Activated T-helper 2 cell treated with anti-CD3 and anti-CD28 coated beads, Interferon-gamma antibody, Interleukin-2, Interleukin-4, amounts not matched to agents 10 μg/mL and 5 μg/mL and 100 μg/mL, durations not matched to agents 14 hours and 24 hours and 36 hours (primary cell): ENCODE measurements around the gene NR0B2. TPM values are rescaled to one million over a fixed set of nuclear protein-coding genes. Genes with fewer than 3 reads are reported as not detected.

Experiments used
- DNase-seq: peaks from one replicate; pipeline ENCODE4 v3.0.0; 2021; ENCODE audit warnings: low spot score
- H3K27ac Mint-ChIP-seq: one replicate; pipeline ENCODE4 v1.8.0; 2021; ENCODE audit warnings: mixed read lengths
- H3K27me3 Mint-ChIP-seq: one replicate; pipeline ENCODE4 v1.8.0; 2021; ENCODE audit warnings: low read depth, mixed read lengths
- H3K36me3 Mint-ChIP-seq: one replicate; pipeline ENCODE4 v1.8.0; 2021; ENCODE audit warnings: low read depth, mixed read lengths
- H3K4me1 Mint-ChIP-seq: one replicate; pipeline ENCODE4 v1.8.0; 2021; ENCODE audit warnings: low read depth, mixed read lengths
- H3K4me3 Mint-ChIP-seq: one replicate; pipeline ENCODE4 v1.8.0; 2021; ENCODE audit warnings: low read depth, mild to moderate bottlenecking, moderate library complexity, mixed read lengths
- H3K9me3 Mint-ChIP-seq: one replicate; pipeline ENCODE4 v1.8.0; 2021; ENCODE audit warnings: mixed read lengths
- intact Hi-C: fragments of 100-400 bp; cut with micrococcal nuclease; formaldehyde crosslinking; loops from one replicate; pipeline ENCODE4 v1.15.1; 2023
- total RNA-seq: library from RNA; stranded (reverse); gene quantifications from 2 replicates; pipeline ENCODE4 v1.2.3, GENCODE V29; 2022

Gene NR0B2
- total RNA-seq, 1 donor from 2014 or later: not detected

DNA sequence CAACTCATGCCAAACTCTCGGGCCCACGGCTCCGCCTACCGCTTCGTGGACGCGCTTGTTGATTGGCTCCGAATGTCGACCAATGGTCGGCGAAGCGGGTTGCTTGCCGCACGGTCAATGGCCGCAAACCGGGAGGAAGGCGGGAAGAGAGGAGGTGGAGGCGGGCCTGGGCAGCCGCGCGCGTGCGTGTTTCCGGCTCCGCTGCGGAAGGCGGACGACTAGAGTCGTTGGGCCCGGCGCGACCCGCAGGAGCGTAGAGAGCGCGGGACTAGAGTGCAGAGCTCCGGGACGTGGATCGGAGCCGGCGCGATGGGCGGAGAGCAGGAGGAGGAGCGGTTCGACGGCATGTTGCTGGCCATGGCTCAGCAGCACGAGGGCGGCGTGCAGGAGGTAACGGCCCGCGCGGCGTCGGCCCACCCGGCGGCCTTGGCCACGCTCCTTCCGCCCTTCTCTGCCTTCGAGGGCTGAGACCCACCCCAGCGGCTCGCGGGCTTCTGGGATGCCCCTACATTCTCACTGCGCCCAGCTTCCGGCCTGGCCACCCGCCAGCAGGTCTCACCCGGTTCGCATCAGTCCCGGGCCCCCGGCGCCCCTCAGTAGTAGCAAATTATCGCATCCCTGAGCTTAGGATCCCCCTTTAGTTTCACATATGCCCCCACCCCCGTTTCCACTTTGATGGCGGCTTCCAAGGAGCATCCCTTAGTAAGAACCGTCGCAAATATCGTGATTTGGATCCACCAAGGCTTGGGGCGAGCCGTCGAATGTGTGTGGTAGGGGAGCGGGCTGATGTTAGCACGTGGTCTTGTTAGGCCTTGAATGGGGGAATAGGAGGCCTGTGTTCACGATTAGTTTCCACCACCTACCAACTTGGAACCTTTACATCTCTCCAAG, 8.0 kb upstream of the NR0B2 start, which contains the start of gene NUDC:
TSS of gene NUDC (plus strand) at position 204 of the 891 bp plus-strand sequence. CDS start at position 310, 106 bp downstream.
- no peaks in the 10 kb centered on the region for H3K27me3 Mint-ChIP-seq
- peaks cover 28% of the 10 kb centered on the region for H3K4me1 Mint-ChIP-seq
- H3K4me3 Mint-ChIP-seq: peak within 1 kb of the TSS; percentile 94
- DNase-seq: peak; percentile 97
- H3K36me3 Mint-ChIP-seq: peaks cover 40% of the 10 kb centered on the region
- intact Hi-C loops: loop anchor here (1.0 kb wide), 1 partner anchor 21 kb away; the partner anchor contains the start of gene GPATCH3
- peak within 1 kb of the TSS; percentile 95 for H3K27ac Mint-ChIP-seq
- no peaks in the 10 kb centered on the region for H3K9me3 Mint-ChIP-seq

DNA sequence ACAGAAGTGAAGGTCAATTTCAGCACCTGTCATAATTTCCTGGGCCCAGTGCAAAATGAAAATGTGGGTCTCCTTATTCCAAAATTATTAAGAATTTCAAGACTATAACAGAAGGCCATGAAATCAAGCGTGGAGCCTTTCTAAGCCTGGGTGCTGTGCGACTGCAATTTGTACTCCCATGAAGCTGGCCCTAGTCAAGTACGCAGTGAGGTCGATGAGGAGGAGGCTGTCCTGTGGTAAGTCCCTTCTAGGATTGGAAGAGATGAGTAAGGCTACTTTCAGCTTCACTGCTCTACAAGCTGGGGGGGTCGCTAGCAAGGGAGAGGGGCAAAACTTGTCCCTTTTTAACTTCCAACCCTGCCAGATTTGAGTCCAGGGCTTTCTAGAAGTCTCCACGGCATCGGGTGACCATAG, 7.4 kb upstream of the NR0B2 start:
- peak overlapping the region; percentile 95 for H3K27ac Mint-ChIP-seq
- peaks cover 27% of the 10 kb centered on the region for H3K4me1 Mint-ChIP-seq
- H3K9me3 Mint-ChIP-seq: no peaks in the 10 kb centered on the region
- DNase-seq: no peak
- no peaks in the 10 kb centered on the region for H3K27me3 Mint-ChIP-seq
- H3K36me3 Mint-ChIP-seq: peaks cover 33% of the 10 kb centered on the region
- peak overlapping the region; percentile 94 for H3K4me3 Mint-ChIP-seq
- intact Hi-C loops: loop anchor here (1.0 kb wide), 1 partner anchor 21 kb away; the partner anchor contains the start of gene GPATCH3

DNA sequence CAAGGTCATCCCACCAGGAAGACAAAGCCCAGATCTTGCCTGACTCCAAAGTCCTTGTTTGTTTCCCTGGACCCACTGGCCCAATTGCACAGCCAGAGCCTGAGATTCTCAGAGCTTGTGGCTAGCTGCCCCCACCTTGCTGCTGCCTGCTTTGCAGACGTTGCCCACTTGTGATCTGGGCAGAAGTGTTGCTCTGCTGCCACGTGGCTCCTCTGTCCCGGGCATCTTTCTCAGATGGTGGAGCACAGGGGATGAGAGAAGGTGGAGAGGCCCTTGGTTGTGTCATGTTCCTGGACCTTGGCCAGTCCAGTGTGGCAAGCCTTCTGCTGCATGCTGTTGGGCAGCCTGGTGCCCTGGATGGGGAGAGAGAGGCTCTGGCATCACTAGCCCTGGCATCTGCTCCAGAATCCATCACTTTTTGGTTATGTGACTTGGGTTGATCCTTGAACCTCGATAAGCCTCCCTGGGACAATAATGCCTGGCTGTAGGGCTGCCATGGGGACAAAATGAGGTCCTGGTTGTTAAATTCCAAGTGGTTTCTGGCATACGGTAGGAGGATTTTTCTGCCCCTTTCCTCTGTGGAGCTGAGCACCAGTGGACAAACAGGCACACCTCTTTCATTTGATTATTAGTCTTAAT, 1.5 kb upstream of the NR0B2 start:
- no peak overlapping the region for H3K27ac Mint-ChIP-seq
- H3K36me3 Mint-ChIP-seq: no peaks in the 10 kb centered on the region
- no peak for DNase-seq
- no peak overlapping the region for H3K4me3 Mint-ChIP-seq
- intact Hi-C loops: no loop called here
- H3K4me1 Mint-ChIP-seq: peaks cover 2% of the 10 kb centered on the region
- H3K9me3 Mint-ChIP-seq: no peaks in the 10 kb centered on the region
- H3K27me3 Mint-ChIP-seq: no peaks in the 10 kb centered on the region

DNA sequence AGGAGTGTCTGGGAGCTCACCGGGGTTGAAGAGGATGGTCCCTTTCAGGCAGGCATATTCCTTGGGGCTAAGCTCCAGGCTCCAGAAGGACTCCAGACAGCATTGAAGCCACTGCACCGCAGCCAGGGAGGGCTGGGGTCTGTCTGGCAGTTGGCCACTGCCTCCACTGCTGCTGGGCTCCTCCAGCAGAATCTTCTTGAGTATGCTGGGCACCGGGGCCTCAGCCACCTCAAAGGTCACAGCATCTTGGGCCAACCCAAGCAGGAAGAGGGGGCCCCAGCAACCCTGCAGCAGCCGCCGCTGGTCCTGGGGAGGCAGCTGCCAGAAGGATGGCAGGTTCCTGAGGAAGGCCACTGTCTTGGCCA, 404 bp downstream of the NR0B2 start:
- Mint-ChIP-seq H3K4me3 (no peak overlapping the region), H3K27me3 (no peaks in the 10 kb centered on the region), H3K36me3 (no peaks in the 10 kb centered on the region), H3K4me1 (no peaks in the 10 kb centered on the region), H3K9me3 (no peaks in the 10 kb centered on the region), H3K27ac (no peak overlapping the region)
- no peak for DNase-seq
- intact Hi-C loops: no loop called here

DNA sequence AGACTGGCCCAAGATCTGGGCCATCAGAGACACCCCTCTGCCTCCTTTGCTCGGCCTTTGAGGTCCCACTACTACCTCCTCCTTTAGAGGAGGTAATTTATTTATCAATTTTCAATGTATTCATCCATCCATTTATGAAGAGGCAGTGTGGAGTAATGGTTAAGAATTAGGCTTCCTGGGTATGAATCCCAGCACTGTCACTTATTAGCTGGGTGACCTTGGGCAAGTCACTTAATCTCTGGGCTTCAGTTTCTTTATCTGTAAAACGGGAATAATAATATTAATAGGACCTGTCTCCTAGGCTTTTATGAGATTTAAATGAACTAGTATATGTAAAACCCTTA, 1.7 kb downstream of the NR0B2 start:
- no peak for DNase-seq
- Mint-ChIP-seq H3K27ac (no peak overlapping the region), H3K4me3 (no peak overlapping the region), H3K36me3 (no peaks in the 10 kb centered on the region), H3K9me3 (no peaks in the 10 kb centered on the region), H3K4me1 (no peaks in the 10 kb centered on the region), H3K27me3 (peaks cover under 1% of the 10 kb centered on the region)
- intact Hi-C loops: no loop called here

DNA sequence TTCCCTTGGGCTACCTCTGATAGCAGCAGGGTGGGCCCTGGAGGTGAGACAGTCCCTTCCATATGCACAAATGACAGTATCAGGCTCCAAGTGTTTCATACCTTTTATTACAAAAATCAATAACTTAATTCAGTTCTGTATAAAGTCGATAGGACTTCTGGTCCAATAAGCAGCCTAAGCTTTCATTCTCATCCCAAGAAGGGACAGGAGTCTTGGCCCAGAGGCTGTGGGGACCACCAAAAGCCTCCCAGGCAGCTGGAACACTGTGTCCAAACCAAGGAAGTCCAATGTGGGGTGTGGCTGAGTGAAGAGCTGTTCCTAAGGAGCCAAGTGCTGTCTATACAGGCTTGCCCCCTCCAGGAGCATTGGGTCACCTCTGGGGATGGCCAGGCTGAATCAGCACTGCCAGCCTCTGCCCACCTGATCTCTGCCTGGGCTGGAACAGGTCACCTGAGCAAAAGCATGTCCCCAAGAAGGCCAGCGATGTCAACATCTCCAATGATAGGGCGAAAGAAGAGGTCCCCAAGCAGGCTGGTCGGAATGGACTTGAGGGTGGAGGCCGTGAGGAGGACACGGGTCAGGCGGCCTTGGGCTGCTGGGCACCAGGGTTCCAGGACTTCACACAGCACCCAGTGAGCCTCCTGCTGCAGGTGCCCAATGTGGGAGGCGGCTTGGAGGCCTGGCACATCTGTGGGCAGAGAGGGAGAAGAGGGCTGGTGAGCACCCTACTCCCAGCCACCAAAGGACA, 2.2 kb downstream of the NR0B2 start:
- no peak for DNase-seq
- H3K36me3 Mint-ChIP-seq: no peaks in the 10 kb centered on the region

DNA sequence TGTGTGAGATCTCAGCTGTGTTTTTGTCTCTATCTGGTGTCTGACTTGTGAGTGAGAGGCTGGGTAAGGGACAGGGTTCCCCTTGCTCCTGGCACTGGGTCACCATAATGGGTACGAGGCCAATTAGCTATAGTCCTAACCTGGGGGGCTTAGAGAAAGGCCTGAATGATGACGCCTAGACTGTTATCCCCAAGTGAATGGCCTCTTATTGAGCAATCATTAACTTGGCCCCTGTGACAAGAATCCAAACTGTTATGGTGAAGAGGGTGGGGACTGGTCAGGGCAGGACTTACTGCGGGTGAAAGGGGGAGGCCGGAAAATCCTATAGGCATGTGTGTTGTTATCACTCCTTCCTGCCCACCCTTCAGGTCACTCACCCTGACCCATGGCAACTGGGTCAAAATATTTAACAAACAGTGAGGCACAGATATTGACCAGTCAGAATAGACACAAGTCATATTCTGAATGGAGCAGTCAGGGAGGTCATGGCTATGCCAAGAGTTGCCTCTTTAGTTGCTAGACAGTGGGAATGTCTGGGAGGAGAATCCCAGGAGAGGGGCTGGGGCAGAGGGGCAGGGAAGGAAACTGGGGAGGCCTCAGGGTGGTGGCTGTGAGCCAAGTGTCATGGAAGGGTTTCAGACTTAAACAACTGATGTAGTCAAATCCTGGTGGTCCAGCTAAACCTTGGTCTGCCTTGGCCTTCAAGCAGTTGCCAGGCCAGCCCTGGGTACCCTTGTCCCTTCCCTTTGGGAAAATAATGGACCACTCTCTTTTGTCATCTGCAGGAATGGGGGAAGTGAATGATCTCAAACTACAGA, 3.2 kb downstream of the NR0B2 start:
- Mint-ChIP-seq H3K36me3 (no peaks in the 10 kb centered on the region), H3K4me3 (no peak overlapping the region), H3K27ac (no peak overlapping the region), H3K9me3 (no peaks in the 10 kb centered on the region), H3K4me1 (no peaks in the 10 kb centered on the region), H3K27me3 (peaks cover 3% of the 10 kb centered on the region)
- no peak for DNase-seq
- intact Hi-C loops: no loop called here

More for the DNA sequence above, 2.2 kb downstream of the NR0B2 start:
- H3K27me3 Mint-ChIP-seq: peaks cover 3% of the 10 kb centered on the region
- intact Hi-C loops: no loop called here
- H3K4me1 Mint-ChIP-seq: no peaks in the 10 kb centered on the region
- H3K4me3 Mint-ChIP-seq: no peak overlapping the region
- no peak overlapping the region for H3K27ac Mint-ChIP-seq
- no peaks in the 10 kb centered on the region for H3K9me3 Mint-ChIP-seq

DNA sequence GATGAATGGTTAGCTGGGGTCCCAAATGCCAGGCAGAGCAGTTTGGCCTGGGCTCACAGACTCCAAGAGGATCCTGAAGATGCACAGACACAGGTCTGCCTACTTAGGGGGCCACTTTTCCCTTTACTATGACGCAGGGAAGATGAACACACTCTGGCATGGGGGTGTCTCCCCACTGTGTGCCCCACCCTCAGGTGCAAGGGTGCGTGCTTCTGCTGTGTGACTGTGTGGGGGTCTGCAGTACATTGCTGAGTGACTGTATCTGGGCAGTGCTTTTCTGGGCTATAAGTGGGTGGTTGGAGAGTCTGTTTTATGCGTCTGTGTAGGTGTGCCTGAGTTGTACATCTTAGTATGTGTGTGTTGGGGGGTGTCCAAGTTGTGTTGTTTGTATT, 3.8 kb downstream of the NR0B2 start:
- H3K27ac Mint-ChIP-seq: no peak overlapping the region
- no peaks in the 10 kb centered on the region for H3K36me3 Mint-ChIP-seq
- peaks cover 3% of the 10 kb centered on the region for H3K27me3 Mint-ChIP-seq
- no peaks in the 10 kb centered on the region for H3K4me1 Mint-ChIP-seq
- DNase-seq: no peak
- intact Hi-C loops: no loop called here
- no peak overlapping the region for H3K4me3 Mint-ChIP-seq
- no peaks in the 10 kb centered on the region for H3K9me3 Mint-ChIP-seq

DNA sequence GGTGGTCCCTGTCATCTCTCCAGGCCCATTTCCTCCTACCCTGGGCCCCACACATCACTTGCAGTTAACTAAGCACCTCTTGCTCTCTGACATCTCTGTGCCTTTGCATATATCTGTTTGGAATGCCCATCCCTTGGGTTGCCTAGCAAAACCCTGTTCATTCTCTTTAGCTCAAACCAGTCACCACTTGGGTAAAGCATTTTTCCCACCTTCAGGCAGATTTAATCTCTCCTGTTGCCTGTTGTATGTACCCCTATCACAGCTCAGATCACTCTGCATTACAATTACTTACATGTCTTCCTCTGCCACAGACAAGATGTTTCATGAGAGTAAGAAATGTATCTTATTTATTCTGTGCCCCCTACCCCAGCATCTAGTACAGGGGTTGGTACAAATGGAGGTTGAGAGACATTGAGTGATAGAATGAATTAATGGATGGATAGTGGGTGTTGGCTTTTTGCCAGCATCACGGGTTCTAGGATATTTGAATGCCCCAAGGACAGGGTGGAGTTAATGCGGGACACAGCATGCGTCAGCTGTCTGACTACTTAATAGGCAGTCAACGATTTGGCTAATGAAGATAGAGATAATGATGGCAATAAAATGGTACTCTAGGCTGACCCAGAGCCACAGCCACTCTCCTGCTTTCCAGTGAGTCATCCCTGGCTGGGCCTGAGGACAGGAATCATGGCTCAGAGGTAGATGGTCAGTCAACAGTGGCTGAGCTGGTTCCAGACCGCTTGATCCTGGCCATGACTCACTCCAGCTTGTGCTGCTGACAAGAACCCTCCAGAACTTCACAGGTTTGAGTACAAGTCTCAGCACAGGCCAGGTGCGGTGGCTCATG, 6.5 kb downstream of the NR0B2 start:
- H3K36me3 Mint-ChIP-seq: no peaks in the 10 kb centered on the region
- H3K27ac Mint-ChIP-seq: no peak overlapping the region
- peaks cover 3% of the 10 kb centered on the region for H3K27me3 Mint-ChIP-seq
- H3K4me1 Mint-ChIP-seq: no peaks in the 10 kb centered on the region
- no peaks in the 10 kb centered on the region for H3K9me3 Mint-ChIP-seq
- DNase-seq: no peak
- no peak overlapping the region for H3K4me3 Mint-ChIP-seq
- intact Hi-C loops: no loop called here

DNA sequence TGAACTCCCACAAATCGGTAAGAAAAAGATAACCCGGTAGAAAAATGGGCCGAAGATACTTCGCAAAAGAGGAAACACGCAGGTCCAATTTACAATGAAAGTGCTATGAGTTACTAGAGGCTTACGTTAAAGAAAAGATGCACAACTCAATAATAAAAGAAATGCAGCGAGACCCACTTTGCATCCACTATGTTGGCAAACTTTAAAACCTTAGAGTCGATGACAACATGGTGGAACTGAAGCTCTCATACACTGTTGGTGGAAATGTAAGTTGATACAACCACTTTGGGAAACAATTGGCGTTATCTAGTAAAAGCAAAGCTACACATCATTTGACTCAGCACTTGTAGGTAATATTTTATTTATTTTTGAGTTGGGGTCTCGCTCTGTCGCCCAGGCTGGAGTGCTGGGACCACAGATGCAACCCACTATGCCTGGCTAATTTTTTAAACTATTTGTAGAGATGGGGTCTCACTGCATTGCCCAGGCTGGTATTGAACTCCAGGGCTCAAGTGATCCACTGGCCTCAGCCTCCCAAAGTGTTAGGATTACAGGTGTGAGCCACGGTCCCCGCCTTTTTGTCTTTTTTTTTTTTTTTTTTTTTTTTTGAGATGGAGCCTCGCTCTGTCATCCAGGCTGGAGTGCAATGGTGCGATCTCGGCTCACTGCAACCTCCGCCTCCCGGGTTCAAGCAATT, 12.8 kb downstream of the NR0B2 start:
- H3K36me3 Mint-ChIP-seq: peaks cover 17% of the 10 kb centered on the region
- H3K4me3 Mint-ChIP-seq: peak overlapping the region; percentile 95
- peaks cover 20% of the 10 kb centered on the region for H3K4me1 Mint-ChIP-seq
- H3K27me3 Mint-ChIP-seq: no peaks in the 10 kb centered on the region
- intact Hi-C loops: loop anchor here (1.0 kb wide), 1 partner anchor 20 kb away; the partner anchor contains the start of gene NUDC
- peak overlapping the region; percentile 97 for H3K27ac Mint-ChIP-seq
- H3K9me3 Mint-ChIP-seq: no peaks in the 10 kb centered on the region
- DNase-seq: no peak
